HEK293T (cell line): ENCODE data around the gene PRIM1.

Source experiments
- ARNT ChIP-seq: fragments of 450-650 bp; IDR thresholded peaks from 2 replicates; pipeline ENCODE4 v1.6.1; 2017; ENCODE audit warnings: mild to moderate bottlenecking
- BHLHE40 ChIP-seq: fragments of 450-650 bp; IDR thresholded peaks from 2 replicates; pipeline ENCODE4 v1.6.1; 2016; ENCODE audit warnings: mild to moderate bottlenecking, moderate library complexity, borderline replicate concordance
- ELF4 ChIP-seq: fragments of 450-650 bp; IDR thresholded peaks from 2 replicates; pipeline ENCODE4 v1.6.1; 2017; ENCODE audit warnings: antibody characterized with exemption
- FOXA1 ChIP-seq: fragments of 450-650 bp; IDR thresholded peaks from 2 replicates; pipeline ENCODE4 v1.6.1; 2016; ENCODE audit warnings: mild to moderate bottlenecking
- FOXM1 ChIP-seq: fragments of 450-650 bp; IDR thresholded peaks from 2 replicates; pipeline ENCODE4 v1.6.1; 2017; ENCODE audit warnings: mild to moderate bottlenecking, borderline replicate concordance
- LEF1 ChIP-seq: fragments of 450-650 bp; IDR thresholded peaks from 2 replicates; pipeline ENCODE4 v1.6.1; 2017; ENCODE audit warnings: mild to moderate bottlenecking, borderline replicate concordance
- PKNOX1 ChIP-seq: fragments of 450-650 bp; IDR thresholded peaks from 2 replicates; pipeline ENCODE4 v1.6.1; 2016
- SUZ12 ChIP-seq: fragments of 450-650 bp; IDR thresholded peaks from 2 replicates; pipeline ENCODE4 v1.6.1; 2016; ENCODE audit warnings: mild to moderate bottlenecking

DNA sequence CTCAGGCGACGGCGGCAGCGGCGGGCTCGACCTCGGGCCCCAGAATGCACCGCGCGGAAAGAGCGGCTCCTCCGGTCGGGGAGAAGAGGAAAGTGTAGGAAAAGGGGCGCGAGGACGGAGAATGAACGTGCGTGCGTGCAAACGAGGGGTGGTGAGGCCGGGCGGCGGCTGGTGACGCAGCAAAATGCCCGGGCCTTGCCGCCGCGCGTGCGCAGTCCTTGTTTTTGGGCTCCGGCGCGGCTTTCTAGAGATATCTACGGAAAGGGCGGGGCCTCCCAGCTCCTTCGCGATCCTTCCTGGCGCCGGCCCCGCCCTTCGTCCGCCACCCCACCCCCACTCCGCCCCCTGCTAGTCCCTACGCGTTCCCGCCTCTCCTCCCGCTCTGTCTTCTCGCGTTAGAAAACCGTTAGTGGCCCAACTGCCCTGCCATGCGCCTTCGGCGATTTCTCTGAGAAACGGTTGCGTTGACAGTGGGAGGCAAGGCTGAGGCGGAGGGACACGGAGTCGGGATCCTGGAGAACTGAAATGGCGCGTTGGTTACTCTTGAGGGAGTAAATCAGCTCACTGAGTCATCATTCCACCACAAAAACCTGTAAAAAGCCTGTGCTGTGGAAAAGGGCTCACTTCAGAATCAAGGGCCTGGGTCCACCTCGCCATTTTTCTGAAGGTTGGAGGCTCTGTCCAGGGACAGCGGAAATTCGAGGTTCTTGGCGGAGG is 63.8 kb downstream of the PRIM1 start, which contains the start of gene PTGES3:
- TF ChIP-seq PKNOX1 (no peak), ELF4 (no peak), LEF1 (no peak), BHLHE40 (no peak), FOXA1 (no peak), ARNT (no peak; the same call in none of the 2 replicates), SUZ12 (no peak), FOXM1 (no peak; the same call in 1 of the 2 replicates)
